IPS DF 6.9 (cell line): ENCODE measurements around the gene TTLL10.
A peak's percentile ranks its signal among the peaks of the same experiment; 100 is the strongest.

Source experiments
- DNase-seq: peaks from one replicate; pipeline ENCODE4 v3.0.0-alpha.2; 2013; ENCODE audit warnings: low read depth, low spot score
- H3K27ac ChIP-seq: one replicate; pipeline ENCODE4 v1.5.1; 2013; ENCODE audit warnings: low read length, control low read depth
- H3K27me3 ChIP-seq: 2 replicates; pipeline ENCODE4 v1.6.1; 2013; ENCODE audit warnings: mild to moderate bottlenecking, low read length; ENCODE audit not compliant: control insufficient read depth, insufficient read depth
- H3K36me3 ChIP-seq: 2 replicates; pipeline ENCODE4 v1.6.1; 2013; ENCODE audit warnings: low read length; ENCODE audit not compliant: control insufficient read depth, insufficient read depth
- H3K4me1 ChIP-seq: 2 replicates; pipeline ENCODE4 v1.6.1; 2013; ENCODE audit warnings: low read length; ENCODE audit not compliant: control insufficient read depth, insufficient read depth
- H3K4me3 ChIP-seq: 2 replicates; pipeline ENCODE4 v1.5.1; 2013; ENCODE audit warnings: mild to moderate bottlenecking, low read length
- H3K9me3 ChIP-seq: 2 replicates; pipeline ENCODE4 v1.6.1; 2013; ENCODE audit warnings: low read length, inconsistent platforms; ENCODE audit not compliant: control insufficient read depth, insufficient read depth
- WGBS: extraction: QIAGEN DNeasy Blood & Tissue Kit; methylation state at CpG from one replicate; pipeline ENCODE4 v1.1.7; 2013; ENCODE audit warnings: mixed read lengths, missing lambda C conversion rate; ENCODE audit not compliant: insufficient read length, insufficient coverage; 5-methylcytosine and 5-hydroxymethylcytosine counted together

TTLL10 gene

GRCh38 chr1:1157426-1157913 lies 16.2 kb upstream of the TTLL10 start:
- H3K27ac ChIP-seq = no peak overlapping the region
- no CpG with 5 or more reads among the region's 29 CpGs for WGBS
- H3K4me3 ChIP-seq = peak overlapping the region; percentile 24; the same call in 1 of the 2 replicates
- no peak for DNase-seq
- H3K27me3 ChIP-seq = no peaks in the 10 kb centered on the region
- no peaks in the 10 kb centered on the region; the same call in 1 of the 2 replicates for H3K36me3 ChIP-seq
- H3K4me1 ChIP-seq = peaks cover 7% of the 10 kb centered on the region
- H3K9me3 ChIP-seq = no peaks in the 10 kb centered on the region

DNA sequence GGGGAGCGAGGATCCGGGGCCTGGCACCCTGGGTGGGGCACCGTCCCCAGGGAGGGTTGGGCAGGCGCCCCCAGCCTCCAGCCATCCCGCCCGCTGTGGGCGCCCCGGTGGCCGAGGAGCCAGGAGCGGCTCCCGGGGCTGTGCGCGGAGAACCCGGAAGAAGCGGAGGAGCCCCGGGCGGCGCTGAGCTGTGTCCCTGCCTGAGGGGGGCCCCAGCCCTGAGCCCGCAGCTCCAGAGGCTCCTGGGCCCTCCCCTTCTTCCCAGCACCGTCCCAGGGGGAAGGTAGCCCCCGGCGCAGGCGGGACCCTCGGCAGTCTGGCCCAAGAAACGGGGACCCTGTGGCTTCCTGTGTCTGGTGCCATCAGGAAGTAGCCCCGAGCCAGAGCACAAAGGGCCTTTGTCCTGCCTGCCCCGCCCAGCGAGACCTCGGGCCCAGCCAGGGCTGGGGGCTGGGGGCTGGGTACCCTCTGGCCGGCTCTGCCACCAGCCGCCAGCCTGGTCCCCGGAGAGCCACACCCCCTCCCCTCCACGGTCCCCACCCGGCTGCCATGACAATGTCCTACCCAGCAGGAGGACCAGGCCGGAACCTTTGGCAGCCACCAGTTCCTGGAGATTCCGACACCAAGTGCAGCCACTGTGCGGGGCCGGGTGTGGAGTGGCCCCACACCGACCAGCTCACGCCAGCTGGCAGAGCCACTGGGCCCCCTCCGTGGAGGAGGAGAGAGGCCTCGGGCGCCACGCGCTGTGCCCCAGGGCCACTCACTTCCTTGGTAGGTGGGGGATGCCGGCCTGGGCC lies 15.6 kb upstream of the TTLL10 start:
- Histone ChIP-seq H3K4me3 (peak overlapping the region; percentile 24; the same call in 1 of the 2 replicates), H3K36me3 (no peaks in the 10 kb centered on the region; the same call in 1 of the 2 replicates), H3K27ac (no peak overlapping the region), H3K4me1 (peaks cover 12% of the 10 kb centered on the region), H3K27me3 (no peaks in the 10 kb centered on the region), H3K9me3 (no peaks in the 10 kb centered on the region)
- no CpG with 5 or more reads among the region's 46 CpGs for WGBS
- no peak for DNase-seq

DNA sequence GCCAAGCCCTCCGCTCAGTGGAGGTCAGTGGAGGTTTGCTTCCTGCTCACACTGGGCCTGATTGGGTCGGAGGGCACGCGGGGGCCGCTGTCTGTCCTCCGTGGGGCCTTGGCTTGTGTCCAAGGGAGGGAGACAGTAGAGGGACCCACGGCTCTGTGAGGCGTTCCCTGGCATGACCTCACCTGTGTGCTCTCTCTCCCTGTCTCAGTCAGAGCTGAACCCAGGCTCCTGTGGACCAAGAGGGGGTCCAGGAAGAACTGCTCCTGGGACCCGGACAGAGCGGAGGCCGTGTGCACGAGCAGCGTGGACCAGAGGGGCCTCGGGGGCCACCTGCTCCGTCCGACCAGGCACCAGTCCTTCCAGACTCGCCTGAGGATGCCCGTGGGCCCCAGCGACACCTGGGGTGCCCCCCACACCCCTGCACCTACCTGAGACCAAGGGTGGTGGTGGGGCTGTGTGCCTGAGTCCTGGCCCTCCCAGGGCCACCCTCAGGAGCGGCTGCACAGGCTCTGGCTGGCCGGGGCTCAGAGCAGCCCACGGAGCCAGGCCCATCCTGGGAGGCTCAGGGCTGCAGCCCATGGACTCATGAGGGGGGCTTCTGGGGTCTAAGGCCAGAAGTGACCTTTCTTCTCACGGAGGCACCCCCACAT lies 13.3 kb upstream of the TTLL10 start:
- no CpG with 5 or more reads among the region's 23 CpGs for WGBS
- no peak for DNase-seq
- Histone ChIP-seq H3K4me1 (peaks cover 23% of the 10 kb centered on the region), H3K27ac (no peak overlapping the region), H3K27me3 (no peaks in the 10 kb centered on the region), H3K4me3 (no peak overlapping the region), H3K9me3 (no peaks in the 10 kb centered on the region), H3K36me3 (no peaks in the 10 kb centered on the region; the same call in 1 of the 2 replicates)

DNA sequence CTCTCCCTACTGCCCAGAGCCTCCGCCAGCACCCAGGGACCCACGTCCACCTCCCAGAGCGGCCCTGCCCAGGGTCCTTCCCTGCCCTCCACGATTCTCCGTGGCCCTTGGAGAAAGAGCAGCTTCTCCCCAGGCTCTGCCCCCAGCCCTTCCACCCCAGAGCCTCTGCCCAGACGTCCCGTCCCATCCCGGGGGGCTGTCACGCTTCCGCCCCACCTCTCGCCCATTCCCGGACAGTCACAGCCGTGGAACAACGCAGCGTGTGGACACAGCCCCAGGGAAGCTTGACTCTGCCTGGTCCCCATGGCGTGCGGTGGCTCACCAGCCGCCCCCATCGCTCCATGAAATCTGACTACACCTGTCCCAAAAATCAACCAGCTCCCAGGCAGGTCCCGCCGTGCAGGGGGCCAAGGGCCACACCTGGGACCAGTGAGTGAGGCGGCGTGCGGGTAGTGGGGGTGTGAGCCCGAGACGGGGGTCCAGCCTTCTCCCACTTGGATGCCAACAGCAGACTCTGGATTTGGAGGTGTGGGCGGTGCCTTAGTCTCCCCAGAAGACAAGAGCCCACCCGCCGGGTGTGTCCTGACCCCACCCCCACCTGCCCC lies 12.5 kb upstream of the TTLL10 start:
- H3K9me3 ChIP-seq = no peaks in the 10 kb centered on the region
- H3K36me3 ChIP-seq = no peaks in the 10 kb centered on the region; the same call in 1 of the 2 replicates
- H3K4me3 ChIP-seq = no peak overlapping the region
- no peak overlapping the region for H3K27ac ChIP-seq
- no peaks in the 10 kb centered on the region for H3K27me3 ChIP-seq
- no peak for DNase-seq
- peaks cover 27% of the 10 kb centered on the region for H3K4me1 ChIP-seq
- no CpG with 5 or more reads among the region's 29 CpGs for WGBS

DNA sequence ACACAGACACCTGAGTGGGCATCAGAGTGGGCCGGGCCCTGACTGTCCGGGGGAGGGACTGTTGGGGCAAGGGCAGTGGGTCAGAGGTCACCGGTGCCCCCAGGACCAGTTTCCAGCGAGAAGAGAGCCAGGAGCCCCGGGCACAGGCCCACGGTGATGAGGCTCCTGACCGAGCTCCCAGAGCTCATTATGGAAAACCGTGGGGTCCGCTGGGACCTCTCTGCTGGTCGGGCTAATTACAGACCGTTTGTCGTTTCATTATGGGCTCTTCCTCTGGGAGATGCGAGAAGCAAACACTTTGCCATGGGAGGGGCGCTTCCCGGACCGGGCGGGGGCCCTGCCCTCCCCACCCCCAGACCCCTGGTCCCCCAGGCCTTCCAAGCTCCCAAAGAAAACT lies 12.0 kb upstream of the TTLL10 start:
- Histone ChIP-seq H3K27ac (no peak overlapping the region), H3K36me3 (no peaks in the 10 kb centered on the region; the same call in 1 of the 2 replicates), H3K27me3 (no peaks in the 10 kb centered on the region), H3K9me3 (no peaks in the 10 kb centered on the region), H3K4me1 (peaks cover 27% of the 10 kb centered on the region), H3K4me3 (no peak overlapping the region)
- no peak for DNase-seq
- no CpG with 5 or more reads among the region's 17 CpGs for WGBS

- no CpG with 5 or more reads among the region's 73 CpGs for WGBS
- no peak overlapping the region for H3K27ac ChIP-seq
- H3K4me3 ChIP-seq = peak overlapping the region; percentile 18; the same call in 1 of the 2 replicates
- H3K36me3 ChIP-seq = no peaks in the 10 kb centered on the region; the same call in 1 of the 2 replicates
- no peak for DNase-seq
- H3K9me3 ChIP-seq = no peaks in the 10 kb centered on the region
- H3K4me1 ChIP-seq = peaks cover 27% of the 10 kb centered on the region
- H3K27me3 ChIP-seq = no peaks in the 10 kb centered on the region
Measured at GRCh38 chr1:1162597-1163537, 10.8 kb upstream of the TTLL10 start.

DNA sequence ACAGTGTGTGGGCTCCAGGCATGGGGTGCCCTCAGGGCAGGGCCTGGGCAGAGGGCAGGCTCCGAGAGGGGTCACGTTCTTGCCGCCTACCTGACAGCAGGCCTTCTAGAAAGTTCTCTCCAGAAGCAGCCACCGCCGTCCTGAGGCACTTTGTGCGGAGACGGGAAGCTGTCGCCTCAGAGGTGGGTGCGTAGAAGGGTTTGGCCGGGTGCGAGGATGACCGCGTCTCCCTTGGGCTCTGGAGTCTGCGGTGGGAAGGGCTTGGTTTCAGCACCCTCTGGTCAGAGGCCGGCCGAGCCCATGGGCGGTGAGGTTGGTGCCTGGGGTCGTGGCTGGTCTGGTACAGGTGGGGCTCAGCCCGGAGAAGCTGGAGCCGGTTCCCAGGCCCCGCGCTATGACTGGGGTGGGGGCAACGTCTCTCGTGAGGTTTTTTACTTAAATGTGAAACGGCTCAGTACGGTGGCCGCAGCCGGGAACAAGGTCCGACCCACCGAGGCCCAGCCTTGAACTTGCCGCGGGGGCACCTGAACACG lies 10.1 kb upstream of the TTLL10 start:
- Histone ChIP-seq H3K27me3 (no peaks in the 10 kb centered on the region), H3K36me3 (no peaks in the 10 kb centered on the region; the same call in 1 of the 2 replicates), H3K9me3 (no peaks in the 10 kb centered on the region), H3K4me3 (no peak overlapping the region), H3K4me1 (peaks cover 25% of the 10 kb centered on the region), H3K27ac (no peak overlapping the region)
- no peak for DNase-seq
- WGBS = no CpG with 5 or more reads among the region's 33 CpGs

- H3K4me3 ChIP-seq = no peak overlapping the region
- no peaks in the 10 kb centered on the region for H3K9me3 ChIP-seq
- H3K4me1 ChIP-seq = peaks cover 25% of the 10 kb centered on the region
- H3K36me3 ChIP-seq = no peaks in the 10 kb centered on the region; the same call in 1 of the 2 replicates
- no peaks in the 10 kb centered on the region for H3K27me3 ChIP-seq
- H3K27ac ChIP-seq = no peak overlapping the region
- DNase-seq = no peak
- no CpG with 5 or more reads among the region's 26 CpGs for WGBS
Measured at GRCh38 chr1:1164361-1164700, 9.3 kb upstream of the TTLL10 start.

DNA sequence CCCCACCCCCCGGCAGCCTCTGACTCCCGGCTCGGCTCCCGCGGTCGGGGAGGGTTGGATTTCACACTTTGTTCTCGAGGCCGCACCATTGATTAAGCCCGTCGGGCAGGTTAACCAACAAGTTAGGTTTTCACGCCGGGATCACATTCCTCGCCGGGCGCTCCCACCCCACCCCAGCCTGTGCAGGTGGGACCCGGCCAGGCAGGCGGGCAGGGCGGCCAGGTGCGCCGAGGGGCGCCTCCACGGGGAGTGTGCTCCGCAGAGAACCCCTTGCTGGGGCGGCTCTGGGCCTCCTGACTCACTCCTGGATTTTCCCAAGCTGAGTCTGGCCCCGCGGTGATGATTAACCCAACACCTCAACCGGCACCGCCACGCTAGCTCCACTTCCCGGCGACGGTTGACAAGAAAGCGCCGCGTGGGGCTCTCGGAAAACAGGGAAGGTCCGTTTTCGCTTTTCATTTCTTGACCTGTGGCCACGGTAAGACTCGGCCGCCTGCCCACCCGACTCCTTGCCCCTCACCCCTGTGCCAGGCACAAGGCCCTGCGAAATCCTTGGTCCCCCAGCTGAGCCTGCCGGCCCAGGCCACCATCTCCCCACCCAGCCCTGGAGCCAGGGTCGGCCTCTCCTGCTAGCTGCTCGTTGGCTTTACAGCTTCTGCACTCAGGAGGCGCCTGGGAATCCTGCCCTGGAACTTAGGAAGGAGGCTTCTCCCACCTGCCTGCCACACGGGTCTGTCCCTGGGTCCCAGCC lies 8.8 kb upstream of the TTLL10 start:
- Histone ChIP-seq H3K27me3 (no peaks in the 10 kb centered on the region), H3K9me3 (no peaks in the 10 kb centered on the region), H3K27ac (no peak overlapping the region), H3K4me3 (no peak overlapping the region), H3K36me3 (no peaks in the 10 kb centered on the region; the same call in 1 of the 2 replicates), H3K4me1 (peaks cover 28% of the 10 kb centered on the region)
- no peak for DNase-seq
- WGBS = no CpG with 5 or more reads among the region's 48 CpGs
